ENCODE data around the gene GAPVD1.

GAPVD1 gene

GRCh38 chr9:125406810-125407087, 145.1 kb downstream of the GAPVD1 start:
- no peak for DNase-seq (ENCODE audit: low read depth)

GRCh38 chr9:125407432-125407973, 145.9 kb downstream of the GAPVD1 start:
- no peak for DNase-seq (ENCODE audit: low read depth)

- DNase-seq (ENCODE audit: low read depth): peak; percentile 65
Observed at GRCh38 chr9:125407974-125408900, 146.6 kb downstream of the GAPVD1 start.

GRCh38 chr9:125409217-125409636, 147.6 kb downstream of the GAPVD1 start:
- DNase-seq (ENCODE audit: low read depth): no peak

- DNase-seq (ENCODE audit: low read depth): peak; percentile 16
Observed at GRCh38 chr9:125409637-125410521, 148.3 kb downstream of the GAPVD1 start.

- DNase-seq (ENCODE audit: low read depth): no peak
Observed at GRCh38 chr9:125410522-125410894, 148.9 kb downstream of the GAPVD1 start.

- DNase-seq (ENCODE audit: low read depth): no peak
Observed at GRCh38 chr9:125411171-125411756, 149.6 kb downstream of the GAPVD1 start.

- DNase-seq (ENCODE audit: low read depth): no peak
Observed at GRCh38 chr9:125412166-125412565, 150.5 kb downstream of the GAPVD1 start.

GRCh38 chr9:125413579-125413978, 152.0 kb downstream of the GAPVD1 start:
- DNase-seq (ENCODE audit: low read depth): no peak

GRCh38 chr9:125415583-125416460, 154.2 kb downstream of the GAPVD1 start:
- DNase-seq (ENCODE audit: low read depth): no peak

- DNase-seq (ENCODE audit: low read depth): no peak
Observed at GRCh38 chr9:125416517-125416916, 154.9 kb downstream of the GAPVD1 start.

Measured in activated T-cell treated with anti-CD3 and anti-CD28 coated beads for 24 hours (primary cell).